ENCODE data around the gene GJC2. TPM values are rescaled to one million over a fixed set of nuclear protein-coding genes. Genes with fewer than 3 reads are reported as not detected.

The GJC2 gene
- total and polyA plus RNA-seq, 3 donors from 2014 or later, result 2.0 to 4.2 (median 2.6) TPM

DNA sequence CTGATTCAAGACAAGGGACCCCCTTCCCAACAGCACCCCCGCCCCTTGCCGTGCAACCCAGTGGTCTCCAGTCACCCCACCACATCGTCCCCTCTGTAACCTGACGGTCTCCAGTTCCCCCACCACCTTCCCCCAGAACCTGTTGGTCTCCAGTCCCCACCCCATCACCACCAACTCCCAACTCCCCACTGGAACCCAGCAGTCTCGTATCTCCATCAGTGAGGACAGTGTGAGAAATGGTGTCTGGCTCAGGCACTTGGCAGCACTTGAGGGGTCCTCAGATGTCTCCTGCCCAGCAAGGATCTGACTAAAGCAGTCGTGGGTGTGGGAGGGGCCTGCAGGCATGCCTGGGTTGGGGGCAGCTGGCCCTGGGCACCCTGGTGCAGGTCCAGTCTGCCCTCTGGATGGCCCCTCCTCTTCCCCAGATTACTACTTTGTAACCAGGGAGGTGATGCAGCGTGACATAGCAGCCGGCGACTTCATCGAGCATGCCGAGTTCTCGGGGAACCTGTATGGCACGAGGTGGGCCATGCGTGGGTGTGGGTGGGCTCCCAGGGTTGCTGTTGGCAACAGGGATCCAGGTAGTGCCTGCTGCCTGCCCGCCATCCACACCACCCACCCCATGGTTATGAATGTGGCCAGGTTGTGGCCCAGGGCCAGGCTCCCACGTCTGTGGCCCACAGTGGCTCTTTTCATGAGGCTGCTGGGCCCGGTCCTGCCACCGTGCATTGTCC is 3.1 kb upstream of the GJC2 start:
- H3K27ac ChIP-seq, result peak overlapping the region in 1 of 2 donors; percentile 91
- intact Hi-C loops (cut with DNase I; ENCODE audit: low total_unique reads), result no loop called here
- DNase-seq, result peak; percentile 61
- no peaks in the 10 kb centered on the region for H3K9me3 ChIP-seq
- peaks cover 83% of the 10 kb centered on the region for H3K4me1 ChIP-seq
- H3K27me3 ChIP-seq, result no peaks in the 10 kb centered on the region
- no peak for TF ChIP-seq POLR2A (IDR thresholded peaks at IDR 0.05)
- no peak for TF ChIP-seq CTCF (IDR thresholded peaks at IDR 0.05)
- no peak overlapping the region for H3K4me3 ChIP-seq
- H3K36me3 ChIP-seq (ENCODE audit: low read depth, missing control alignments), result no peaks in the 10 kb centered on the region
- 73 to 75% methylated on average over 9 to 18 of the region's 18 CpGs for WGBS, 2 donors

DNA sequence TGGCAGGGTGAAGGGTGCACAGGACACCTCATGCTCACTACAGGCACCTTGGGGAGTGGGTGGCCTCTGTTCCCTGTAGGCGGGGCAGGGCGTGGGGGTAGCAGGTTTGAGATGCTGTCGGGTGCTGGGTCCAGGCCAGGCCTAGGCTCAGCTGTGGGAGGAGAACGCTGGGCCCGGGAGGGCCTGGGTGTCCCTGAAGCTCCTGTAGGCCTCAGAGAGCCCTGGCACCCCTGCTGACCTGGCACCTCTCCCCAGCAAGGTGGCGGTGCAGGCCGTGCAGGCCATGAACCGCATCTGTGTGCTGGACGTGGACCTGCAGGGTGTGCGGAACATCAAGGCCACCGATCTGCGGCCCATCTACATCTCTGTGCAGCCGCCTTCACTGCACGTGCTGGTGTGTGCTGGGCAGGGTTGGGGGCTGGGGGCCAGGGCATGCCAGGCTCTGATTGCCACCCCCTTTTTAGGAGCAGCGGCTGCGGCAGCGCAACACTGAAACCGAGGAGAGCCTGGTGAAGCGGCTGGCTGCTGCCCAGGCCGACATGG is 2.5 kb upstream of the GJC2 start:
- Histone ChIP-seq H3K36me3 (ENCODE audit: low read depth, missing control alignments) (no peaks in the 10 kb centered on the region), H3K27ac (peak overlapping the region; percentile 91 to 93), H3K4me3 (no peak overlapping the region), H3K9me3 (no peaks in the 10 kb centered on the region), H3K27me3 (no peaks in the 10 kb centered on the region), H3K4me1 (peaks cover 80% of the 10 kb centered on the region)
- peak; percentile 58 for DNase-seq
- intact Hi-C loops (cut with DNase I; ENCODE audit: low total_unique reads), result no loop called here
- TF ChIP-seq CTCF (IDR thresholded peaks at IDR 0.05) (no peak), POLR2A (IDR thresholded peaks at IDR 0.05) (no peak)
- WGBS, 2 donors, result 80 to 97% methylated on average over 5 to 18 of the region's 20 CpGs

GRCh38 chr1:228147768-228148167 is 2.0 kb upstream of the GJC2 start:
- Histone ChIP-seq H3K4me3 (no peak overlapping the region), H3K36me3 (ENCODE audit: low read depth, missing control alignments) (no peaks in the 10 kb centered on the region), H3K4me1 (peaks cover 76% of the 10 kb centered on the region), H3K27ac (peak overlapping the region; percentile 91 to 93), H3K27me3 (no peaks in the 10 kb centered on the region), H3K9me3 (no peaks in the 10 kb centered on the region)
- WGBS, 2 donors, result 96% methylated on average over 4 of the region's 4 CpGs
- no peak for DNase-seq
- intact Hi-C loops (cut with DNase I; ENCODE audit: low total_unique reads), result no loop called here
- TF ChIP-seq CTCF (IDR thresholded peaks at IDR 0.05), result no peak
- no peak for TF ChIP-seq POLR2A (IDR thresholded peaks at IDR 0.05)

GRCh38 chr1:228148196-228148861 is 1.4 kb upstream of the GJC2 start:
- no peaks in the 10 kb centered on the region for H3K36me3 ChIP-seq (ENCODE audit: low read depth, missing control alignments)
- peaks cover 71% of the 10 kb centered on the region for H3K4me1 ChIP-seq
- no peaks in the 10 kb centered on the region for H3K9me3 ChIP-seq
- TF ChIP-seq CTCF (IDR thresholded peaks at IDR 0.05) (no peak), POLR2A (IDR thresholded peaks at IDR 0.05) (no peak)
- no peak overlapping the region for H3K4me3 ChIP-seq
- intact Hi-C loops (cut with DNase I; ENCODE audit: low total_unique reads), result no loop called here
- no peak for DNase-seq
- peak overlapping the region; percentile 91 to 93 for H3K27ac ChIP-seq
- WGBS, 2 donors, result 45 to 62% methylated on average over 8 to 18 of the region's 18 CpGs
- no peaks in the 10 kb centered on the region for H3K27me3 ChIP-seq

All from testis (tissue), 3 donors.